IPS-NIHi7 (cell line): ENCODE data around the gene RBMS3.
A peak's percentile ranks its signal among the peaks of the same experiment; 100 is the strongest.
"Not testable (repeated sequence)": the region's sequence is repeated elsewhere in the genome, so short reads cannot be mapped to it uniquely, and the experiment has no call there.

ENCODE experiments used
- DNase-seq: peaks from one replicate; pipeline ENCODE4 v3.0.0; 2012; ENCODE audit warnings: mixed read lengths; ENCODE audit errors: extremely low spot score

RBMS3 gene

DNA sequence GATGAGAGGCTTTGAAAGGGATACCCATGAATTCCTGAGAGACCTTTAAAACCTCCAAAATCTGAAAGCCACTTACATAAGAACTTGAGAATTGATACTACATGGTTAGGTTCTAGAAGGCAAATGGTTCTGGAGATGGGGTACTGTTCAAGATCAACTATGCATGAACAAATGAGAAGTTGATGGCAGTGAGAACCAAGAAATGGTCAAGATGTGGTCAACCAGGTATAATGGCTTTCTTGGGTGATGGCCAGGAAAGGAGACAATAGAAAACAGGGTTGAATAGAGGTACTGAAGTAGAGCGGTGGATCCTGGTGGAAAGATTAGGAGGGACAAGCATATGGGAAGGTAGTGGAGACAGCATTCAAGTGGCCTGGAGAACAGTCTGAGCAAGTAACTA lies 200.4 kb downstream of the RBMS3 start:
- no peak for DNase-seq

DNA sequence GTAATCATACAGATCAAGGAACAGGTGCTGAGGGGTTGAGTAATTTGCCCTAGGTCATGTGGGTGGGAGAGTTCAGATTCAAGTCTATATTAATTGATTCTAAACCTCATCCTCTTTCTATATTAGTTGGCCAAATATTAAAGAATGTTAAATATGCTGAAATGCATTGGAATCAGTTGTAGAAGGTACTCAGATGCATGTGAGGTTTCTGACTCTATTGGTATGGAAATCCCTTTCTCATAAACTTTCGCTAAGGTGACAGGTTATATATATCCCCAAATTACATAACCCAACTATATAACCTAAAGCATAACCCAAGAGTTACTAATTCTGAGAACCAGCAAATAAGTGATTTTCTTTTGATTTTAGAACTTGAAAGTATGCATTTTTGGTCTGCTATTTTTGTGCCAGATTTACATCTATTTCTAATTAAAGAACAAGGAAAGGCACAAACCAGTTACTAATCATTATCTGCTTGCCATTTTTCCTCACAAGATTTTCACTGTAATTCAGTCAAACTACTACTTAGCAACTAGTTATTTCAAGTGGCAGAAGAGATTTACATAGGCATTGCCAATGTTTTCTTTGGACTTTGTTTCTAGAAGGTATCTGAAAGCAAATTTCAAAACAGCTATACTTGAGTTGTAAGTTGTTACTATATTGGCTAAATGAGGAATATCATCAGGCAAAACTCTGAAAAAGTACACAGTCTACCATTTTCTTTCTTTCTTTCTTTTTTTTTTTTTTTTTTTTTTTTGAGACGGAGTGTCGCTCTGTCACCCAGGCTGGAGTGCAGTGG lies 201.3 kb downstream of the RBMS3 start:
- DNase-seq, result no peak

DNA sequence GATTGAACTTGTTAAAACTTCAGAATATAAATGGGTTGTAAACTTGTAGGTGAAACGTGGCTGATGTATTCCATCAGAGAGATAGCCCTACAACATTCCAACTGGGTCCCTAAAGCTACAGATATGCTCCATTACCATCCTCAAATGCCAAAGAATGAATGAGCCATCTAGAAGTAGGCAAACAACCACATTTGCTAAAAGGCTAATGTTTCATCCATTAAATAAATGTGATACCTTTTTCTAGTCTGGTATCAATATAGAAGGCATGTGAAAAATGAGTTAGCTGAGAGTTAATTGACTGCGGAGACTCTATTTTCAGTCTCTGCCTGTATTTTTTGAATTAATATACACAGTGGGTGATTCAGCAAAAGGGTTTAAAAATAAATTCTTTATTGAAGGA lies 203.8 kb downstream of the RBMS3 start:
- no peak for DNase-seq

DNA sequence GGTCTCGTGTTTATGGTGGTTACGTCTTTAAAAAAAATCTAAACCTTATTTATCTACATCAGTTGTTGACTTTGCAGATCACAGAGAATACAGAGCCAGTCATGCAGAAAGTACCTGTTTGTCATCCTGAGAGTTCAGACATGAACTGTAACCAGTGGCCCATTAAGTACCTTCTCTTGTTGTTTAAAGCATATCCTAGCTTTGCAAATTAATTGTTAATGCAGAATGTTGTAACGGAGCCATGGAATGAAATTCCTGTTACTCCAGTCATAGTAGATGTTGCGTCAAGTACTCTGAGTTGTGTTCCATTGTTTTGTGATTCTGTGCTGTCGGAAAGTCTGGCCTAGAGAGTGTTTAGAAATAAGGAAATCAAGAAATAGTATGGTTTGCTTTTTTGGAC lies 205.2 kb downstream of the RBMS3 start:
- DNase-seq, result no peak

DNA sequence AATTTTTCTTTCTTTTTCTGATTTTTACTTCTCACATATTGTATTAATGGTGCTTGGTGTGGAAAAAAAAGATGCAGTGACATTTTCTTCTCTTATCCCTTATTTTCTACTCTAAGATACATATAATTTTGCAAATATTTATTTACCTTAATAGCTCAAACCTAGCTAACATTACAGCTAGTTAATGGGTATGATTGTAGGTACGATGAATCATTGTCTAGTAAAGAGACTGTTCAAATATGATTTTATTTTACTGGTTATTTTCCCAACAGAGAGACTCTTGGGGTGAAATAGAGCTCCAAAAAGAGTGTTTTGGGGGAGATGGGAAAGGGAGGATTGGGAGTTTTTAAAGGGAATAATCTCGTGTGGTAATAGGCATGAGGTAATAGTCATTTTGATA lies 206.0 kb downstream of the RBMS3 start:
- no peak for DNase-seq

DNA sequence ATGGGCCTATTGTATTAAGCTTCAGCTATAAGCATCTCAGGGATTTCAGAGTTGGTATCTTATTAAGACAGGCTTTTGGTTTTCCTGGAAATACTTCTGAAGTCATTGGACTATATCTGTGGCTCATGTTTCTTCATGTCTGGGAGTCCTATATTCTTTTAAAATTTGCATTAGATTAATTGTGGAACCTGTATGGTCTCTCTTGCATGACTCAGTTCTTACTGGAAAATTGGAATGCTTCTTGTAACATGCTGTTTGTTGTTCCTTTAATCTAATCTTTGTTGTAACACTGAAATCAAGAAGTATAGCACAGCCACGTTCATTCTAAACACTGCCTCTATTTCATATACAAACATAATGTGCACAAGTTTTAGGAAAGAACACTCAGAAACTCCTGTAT lies 208.1 kb downstream of the RBMS3 start:
- DNase-seq, result no peak

DNA sequence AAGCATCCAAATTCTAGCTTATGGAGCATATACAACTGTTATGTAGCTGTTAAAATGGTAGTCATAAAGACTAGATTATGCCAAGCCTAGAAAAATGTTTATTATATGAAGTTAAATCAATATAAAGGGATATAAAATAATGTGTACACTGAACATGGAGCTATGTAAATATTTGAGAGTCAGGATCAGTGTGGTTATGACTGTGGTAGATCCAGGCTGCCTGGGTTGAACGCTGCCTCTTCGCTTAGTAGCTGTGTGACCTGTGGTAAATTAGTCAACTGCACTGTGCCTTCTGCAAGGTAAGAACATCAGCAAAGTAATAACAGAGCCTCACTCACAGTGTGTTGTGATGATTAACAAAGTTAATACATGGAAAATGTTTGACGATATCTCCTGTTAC lies 212.2 kb downstream of the RBMS3 start:
- DNase-seq, result no peak

DNA sequence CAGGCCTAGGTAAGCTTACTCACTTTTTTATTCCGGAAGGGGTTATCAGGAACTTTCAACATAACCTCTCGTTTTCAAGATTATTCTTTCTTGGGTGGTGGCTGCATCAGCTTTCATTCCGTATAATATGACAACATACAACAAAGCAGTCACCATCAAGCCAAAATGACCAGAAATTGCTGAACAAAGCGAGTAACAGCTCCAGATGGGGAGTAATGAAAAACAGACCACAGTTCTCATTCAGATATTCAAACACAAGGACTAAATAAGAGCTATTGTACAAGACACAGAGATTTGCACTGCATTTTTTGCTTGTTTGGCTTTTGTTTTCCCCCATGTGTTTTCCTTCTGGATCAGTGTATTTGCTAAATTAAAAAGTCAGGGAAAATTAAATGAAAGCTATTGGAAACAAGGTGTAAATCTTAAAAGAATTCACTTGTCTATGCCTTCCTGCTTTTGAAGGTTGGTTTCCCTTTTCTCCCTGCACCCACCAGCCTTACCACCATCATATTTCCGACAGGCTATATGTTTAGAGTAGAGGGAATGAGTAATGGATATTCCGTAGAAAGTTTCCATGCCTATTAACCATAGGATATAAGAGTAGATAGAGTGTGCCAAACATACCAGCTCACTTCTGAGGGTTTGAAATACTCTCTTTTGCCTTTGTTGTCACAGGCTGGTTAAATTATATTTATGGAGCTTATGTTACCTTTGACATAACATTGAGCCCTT lies 213.6 kb downstream of the RBMS3 start:
- DNase-seq, result no peak

DNA sequence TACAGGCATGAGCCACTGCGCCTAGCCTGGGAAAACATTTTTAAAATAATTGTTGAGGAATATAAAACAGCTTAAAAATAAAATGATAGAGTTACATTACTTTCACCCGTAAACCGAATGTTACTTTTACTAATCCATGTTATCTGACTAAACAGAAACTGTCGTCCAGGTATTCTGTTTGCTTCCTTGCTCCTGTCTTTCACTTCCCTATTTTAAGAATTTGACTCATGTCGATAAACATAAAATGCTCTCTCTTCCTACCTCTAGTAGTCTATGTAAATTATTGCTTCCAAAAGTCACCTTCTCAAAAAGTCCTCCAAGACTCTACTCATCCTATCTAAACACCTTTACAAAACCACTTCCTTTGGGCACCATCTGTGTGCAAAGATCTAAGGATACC lies 216.4 kb downstream of the RBMS3 start:
- DNase-seq, result no peak

DNA sequence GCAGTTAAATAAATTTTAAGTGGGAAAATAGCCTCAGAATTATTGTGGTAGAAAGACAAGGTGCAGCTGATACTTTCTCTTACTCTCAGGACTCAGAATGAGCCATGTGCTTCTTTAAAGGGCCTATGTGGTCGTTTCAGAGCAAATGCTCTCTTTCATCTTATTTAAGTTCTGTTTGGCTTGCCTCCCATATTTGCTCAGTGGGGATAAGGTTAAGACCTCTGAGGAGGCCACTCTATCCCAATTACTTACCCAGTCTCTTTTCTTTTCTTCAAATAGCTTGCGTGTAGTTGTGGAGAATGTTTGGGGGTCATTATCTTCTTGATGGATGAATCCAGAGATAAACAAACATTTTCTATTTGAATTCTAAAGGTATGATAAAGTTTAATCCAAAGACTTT lies 221.9 kb downstream of the RBMS3 start:
- DNase-seq, result no peak

DNA sequence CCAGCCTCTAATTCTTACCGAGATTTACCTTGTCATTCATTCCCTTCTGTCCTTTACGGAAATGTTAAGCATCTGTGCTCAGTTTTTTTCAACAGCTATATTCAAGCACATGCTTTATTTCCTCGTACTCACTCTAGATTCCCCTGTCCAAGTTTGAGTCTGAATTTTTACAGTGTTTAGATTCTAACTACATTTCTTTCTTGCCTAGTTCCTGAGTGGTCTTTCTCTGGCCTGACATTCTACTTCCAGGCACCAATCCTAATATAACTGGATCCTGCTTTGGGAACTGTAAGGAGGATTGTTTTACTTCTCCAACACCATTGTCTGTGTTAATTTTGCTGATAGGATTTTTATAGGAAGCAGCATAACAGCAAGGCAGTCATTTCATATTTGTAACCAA lies 222.4 kb downstream of the RBMS3 start:
- DNase-seq, result no peak

DNA sequence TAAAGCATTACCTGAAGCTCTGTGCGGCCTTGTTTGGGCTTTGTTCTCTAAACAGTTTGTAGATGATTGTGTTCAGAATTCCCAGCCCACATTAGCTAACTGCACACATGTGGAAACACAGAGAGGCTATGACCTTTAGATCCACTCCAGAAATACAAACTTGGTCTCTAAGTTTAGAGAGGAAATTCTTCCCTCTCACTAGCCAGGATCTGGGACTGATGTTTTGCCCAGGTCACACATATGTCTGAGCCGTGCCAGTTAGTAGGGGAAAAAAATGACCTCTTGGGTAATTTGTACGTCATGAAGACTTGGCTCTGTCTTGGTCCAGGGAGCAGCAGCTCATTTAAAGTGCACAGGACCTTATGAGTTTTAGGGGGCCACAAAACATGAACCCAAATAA lies 223.1 kb downstream of the RBMS3 start:
- DNase-seq, result no peak

DNA sequence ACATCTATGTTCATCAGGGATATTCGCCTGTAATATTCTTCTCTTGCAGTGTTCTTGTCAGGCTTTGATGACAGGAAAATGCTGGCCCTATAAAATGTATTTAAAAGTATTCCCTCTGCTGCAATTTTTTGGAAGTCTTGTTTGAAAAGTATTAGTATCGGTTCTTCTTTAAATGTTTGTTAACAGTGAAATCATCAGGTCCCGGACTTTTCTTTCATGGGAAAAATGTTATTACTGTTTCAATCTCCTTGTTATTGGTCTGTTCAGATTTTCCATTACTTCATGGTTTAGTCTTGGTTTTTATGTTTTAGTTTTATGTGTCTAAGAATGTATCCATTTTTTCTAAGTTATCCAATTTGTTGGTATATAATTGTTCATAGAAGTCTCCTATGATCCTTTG lies 225.6 kb downstream of the RBMS3 start:
- DNase-seq, result no peak

DNA sequence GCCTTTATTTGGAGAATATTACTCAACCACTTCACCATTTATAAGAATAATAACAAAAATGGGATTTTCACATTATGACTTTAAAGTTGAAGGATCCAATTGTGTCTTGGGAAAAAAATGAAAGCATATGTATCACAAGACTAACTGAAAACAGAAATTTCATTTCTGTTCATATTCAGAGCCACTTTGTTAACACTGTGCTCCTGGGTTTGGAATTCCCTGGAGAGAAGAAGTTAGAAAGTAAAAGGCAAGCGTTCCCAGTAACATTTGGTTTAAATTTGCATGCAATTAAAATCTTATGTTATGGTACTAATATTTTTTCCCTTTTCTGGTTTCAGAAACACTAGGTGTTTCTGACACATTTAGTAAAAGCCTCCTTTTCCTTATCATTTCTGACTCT lies 230.8 kb downstream of the RBMS3 start:
- no peak for DNase-seq

DNA sequence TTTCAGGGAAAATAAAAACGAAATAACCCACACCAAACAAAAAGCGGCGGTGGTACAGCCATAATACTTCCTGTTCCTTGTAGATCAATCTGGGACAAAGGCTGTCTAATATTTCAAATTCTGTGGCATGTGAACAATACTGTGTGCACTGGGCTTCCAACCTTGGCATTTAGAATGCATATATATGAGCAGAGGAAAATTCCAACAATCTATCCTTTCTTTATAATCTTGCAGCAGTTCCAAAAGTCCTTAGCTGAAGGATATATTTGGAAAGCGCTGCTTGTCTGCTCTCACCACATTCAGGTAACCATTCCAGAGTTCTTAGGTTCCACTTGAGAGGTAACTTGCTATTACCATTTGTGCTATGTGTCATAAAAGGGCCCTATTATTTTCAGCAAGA lies 231.8 kb downstream of the RBMS3 start:
- DNase-seq, result no peak

DNA sequence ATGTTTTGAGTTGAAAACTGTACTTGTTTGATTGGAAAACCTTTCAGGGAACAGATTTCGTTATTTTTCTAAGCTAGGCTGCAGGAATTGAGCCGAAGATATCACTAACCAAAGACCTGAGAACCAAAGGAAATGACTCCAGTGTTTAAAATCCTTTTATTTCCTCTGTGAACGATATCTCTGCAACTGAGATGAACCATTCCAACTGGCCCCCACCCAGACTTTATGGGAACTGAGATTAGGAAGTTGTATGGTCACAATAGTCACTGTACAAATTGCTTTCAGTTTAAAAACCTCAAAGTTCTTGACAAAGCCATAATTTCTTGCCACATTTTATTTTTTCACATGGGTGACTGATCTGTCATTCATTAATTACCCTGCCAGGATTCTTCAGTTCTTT lies 232.4 kb downstream of the RBMS3 start:
- no peak for DNase-seq

DNA sequence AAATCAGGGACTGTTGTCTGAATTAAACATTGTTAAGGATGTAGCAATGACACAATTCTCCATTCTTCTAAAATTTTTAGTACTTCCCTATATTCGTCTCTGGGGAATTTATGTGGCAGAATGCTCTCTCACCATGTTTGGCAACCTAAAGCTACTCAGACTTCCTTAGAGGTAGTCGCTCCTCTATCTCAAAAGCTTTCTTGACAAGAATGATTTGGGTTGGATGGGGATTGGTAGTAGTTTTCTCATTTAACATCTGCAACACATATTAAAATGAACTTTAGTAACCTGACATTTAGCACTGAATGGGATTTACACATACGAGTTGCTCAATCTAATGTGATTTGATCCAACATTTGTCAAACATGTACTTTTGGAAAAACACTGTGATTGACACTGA lies 233.3 kb downstream of the RBMS3 start:
- DNase-seq, result no peak

DNA sequence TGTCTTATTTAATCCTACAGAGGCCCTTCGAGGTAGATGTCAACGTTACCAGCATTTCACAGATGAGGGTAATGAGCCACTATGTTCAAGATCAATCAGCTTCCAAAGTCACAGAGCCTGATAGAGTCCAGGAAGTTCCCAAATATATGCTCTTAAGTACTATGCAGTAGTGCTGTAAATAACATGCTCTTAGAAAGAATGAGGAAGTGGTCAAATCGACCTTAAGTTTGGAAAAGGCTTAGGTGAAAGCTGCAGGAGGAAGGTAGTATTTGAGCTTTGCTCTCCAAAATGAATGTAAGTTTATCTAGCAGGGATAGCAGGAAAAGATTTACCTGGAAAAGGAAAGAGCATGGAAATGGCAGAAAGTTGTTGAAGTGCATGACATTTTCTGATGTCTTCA lies 234.0 kb downstream of the RBMS3 start:
- DNase-seq, result no peak

DNA sequence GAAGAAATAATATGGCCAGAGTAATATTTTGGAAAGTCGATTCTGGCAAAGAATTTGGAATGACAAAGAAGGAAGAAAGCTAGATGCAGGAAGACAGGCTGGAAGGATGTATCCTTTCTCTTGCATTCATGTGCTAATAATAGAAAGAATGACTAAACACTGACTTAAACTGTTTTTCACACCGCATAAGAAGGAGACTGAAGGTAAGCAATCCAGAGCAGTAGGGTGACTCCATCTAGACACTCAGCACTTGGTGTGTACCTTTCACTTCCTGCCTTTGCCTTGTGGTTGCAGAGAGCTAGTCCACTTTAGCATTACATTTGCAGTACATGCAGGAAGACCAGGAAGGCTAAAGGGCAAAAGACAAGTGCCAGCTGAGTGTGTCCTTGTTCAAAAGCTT lies 234.6 kb downstream of the RBMS3 start:
- DNase-seq, result peak; percentile 28

DNA sequence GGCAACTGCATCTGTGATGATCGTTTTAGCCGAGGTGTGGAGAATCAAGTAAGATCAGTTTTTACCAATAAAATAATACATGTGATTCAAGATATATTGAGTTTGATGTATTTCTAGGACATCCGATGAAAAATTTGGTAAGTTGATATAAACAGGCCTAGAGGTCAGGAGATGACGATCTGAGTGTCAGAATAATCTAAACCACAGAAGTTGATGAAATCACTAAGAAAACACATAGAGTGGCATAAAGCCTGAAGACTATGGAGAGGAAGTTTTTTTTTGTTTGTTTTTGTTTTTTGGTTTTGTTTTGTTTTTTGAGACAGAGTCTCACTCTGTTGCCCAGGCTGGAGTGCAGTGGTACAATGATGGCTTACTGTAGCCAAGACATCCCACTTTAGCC lies 235.3 kb downstream of the RBMS3 start:
- no peak for DNase-seq

DNA sequence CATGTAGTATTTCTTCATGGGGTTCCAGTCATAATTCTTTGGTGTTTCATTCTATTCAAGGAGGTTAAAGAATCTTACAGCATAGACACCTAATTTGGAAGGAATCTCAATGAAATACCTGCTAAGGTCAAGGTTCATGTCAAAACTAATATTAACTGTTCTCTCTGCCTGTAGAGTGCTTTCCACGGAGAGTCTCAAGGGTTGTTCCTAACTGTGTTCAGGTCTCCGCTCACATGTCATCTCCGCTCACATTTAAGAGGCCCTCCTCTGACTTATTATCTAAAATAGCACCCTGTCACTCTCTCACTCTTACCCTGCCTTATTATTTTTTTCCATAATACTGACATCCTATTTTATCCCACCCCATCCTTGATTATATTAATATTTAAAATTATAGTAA lies 239.9 kb downstream of the RBMS3 start:
- no peak for DNase-seq

DNA sequence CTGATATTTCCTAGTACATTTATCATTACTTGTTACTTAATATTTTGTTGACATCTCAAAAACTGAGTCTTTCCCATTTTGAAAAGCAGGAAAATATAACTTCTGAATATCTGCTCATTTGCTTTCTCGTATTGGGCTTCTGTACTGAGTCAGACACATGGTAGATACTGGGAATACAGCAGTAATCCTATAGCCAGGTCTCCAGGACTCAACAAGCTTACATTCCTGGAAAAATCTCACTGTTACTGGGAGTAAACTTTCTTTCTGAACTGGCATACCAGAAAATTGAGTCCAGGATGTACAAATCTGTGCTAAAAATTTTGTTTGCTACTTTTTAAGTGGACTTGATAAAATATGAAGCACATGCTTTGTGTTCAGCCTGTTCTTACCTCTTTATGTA lies 240.4 kb downstream of the RBMS3 start:
- no peak for DNase-seq

DNA sequence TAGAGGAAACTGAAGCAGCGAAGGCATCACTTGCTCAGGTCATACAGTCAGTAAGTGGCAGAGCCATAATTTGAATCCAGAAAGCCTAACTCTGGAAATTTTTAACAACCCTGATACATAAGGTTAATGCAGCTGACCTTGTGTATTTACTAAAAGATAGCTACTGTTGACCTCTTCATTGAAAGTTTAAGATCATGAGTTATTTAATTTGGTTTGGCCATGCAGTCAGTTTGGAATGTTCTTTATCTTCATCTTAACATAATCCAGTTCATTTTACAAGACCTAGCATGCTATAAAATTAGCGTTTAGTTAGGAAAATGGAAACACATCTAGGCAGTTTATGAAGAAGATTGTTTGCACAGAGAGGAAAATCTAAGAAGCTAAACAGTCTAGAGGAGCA lies 240.9 kb downstream of the RBMS3 start:
- no peak for DNase-seq

DNA sequence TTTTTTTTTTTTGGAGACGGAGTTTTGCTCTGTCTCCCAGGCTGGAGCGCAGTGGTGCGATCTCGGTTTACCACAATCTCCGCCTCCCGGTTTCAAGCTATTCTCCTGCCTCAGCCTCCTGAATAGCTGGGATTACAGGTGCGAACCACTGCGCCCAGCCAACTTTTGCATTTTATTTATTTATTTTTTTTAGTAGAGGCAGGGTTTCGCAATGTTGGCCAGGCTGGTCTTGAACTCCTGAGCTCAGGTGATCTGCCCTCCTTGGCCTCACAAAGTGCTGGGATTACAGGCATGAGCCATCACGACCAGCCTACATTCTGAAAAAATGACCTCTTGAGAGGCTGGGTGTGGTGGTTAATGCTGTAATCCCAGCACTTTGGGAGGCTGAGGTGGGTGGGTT lies 243.6 kb downstream of the RBMS3 start:
- not testable (repeated sequence) for DNase-seq
